ENCODE results near the gene RCAN1.
"Not testable (repeated sequence)": the region's sequence is repeated elsewhere in the genome, so short reads cannot be mapped to it uniquely, and the experiment has no call there.

Gene RCAN1

DNA sequence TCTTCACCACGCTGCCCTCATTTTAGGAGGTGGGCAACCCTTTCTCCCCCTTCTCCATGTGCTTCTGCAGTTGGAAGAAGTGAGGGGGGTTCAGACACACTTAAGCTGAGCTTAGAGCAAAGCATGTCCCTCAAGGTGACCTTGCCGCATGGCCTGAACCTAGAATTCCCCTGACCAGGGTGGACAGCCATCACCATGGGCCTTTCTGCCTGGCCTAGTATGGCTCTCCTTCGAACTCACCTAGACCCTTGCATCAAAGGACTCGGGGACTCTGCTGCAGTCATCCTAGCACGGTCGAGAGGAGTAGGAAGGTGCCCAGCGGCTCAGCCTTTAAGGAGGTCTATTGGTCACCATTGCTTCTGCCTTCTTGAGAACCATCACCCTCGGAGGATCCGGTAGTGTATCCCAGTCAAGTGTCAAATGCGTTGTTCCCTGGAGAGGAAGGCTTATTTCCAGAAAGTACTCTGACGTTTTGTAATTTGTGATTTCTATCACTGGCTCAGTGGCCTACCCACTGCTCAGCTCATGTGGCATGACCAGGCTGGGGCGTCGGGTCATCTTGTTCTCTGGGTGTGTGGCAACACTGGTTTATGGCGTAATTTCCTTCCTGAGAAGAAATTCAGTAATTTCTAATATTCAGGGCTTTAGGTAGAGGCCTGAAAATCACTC lies 103.0 kb downstream of the RCAN1 start, which contains the start of gene KCNE1:
TSS of gene KCNE1 (minus strand) at position 424 of the 669 bp plus-strand sequence. CDS start 62,576 bp downstream, outside the sequence.
- no peak for DNase-seq

DNA sequence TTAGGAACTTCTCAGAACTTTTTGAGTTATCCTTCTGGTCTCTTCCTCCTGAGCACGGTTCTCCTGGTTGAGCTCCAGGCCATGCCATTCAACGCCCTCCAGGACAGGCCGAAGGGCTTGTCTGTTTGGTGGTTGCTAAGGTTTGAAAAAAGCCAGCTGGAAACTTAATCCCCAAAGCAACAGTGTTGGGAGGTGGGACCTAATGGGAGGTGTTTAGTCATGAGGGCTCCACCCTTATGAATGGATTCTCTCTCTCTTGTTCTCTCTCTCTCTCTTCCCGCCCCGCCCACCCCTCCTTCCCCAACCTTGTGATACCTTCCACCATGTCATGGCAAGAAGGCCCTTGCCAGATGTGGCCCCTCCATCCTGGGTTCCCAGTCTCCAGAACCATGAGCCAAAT lies 103.7 kb downstream of the RCAN1 start:
- no peak for DNase-seq

GRCh38 chr21:34510148-34511142 lies 104.5 kb downstream of the RCAN1 start:
- DNase-seq = peak; percentile 69

GRCh38 chr21:34509151-34509550 lies 105.8 kb downstream of the RCAN1 start:
- no peak for DNase-seq

DNA sequence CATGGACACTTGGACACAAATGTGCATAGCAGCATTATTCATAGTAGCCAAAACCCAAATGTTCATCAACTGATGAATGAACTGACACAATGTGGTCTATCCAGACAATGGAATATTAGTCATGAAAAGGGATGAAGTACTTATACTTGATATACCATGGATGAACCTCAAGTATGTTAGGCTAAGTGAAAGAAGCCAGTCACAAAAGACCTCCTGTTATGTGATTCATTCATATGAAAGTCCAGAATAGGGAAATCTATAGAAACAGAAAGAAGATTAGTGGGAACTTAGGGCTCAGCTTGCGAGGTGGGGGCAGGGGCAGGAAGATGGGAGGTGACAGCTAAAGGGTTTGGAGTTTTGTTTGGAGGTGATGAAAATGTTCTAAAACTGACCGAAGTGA lies 110.3 kb downstream of the RCAN1 start:
- DNase-seq = no peak

- no peak for DNase-seq
Measured at GRCh38 chr21:34502480-34503106, 112.3 kb downstream of the RCAN1 start.

DNA sequence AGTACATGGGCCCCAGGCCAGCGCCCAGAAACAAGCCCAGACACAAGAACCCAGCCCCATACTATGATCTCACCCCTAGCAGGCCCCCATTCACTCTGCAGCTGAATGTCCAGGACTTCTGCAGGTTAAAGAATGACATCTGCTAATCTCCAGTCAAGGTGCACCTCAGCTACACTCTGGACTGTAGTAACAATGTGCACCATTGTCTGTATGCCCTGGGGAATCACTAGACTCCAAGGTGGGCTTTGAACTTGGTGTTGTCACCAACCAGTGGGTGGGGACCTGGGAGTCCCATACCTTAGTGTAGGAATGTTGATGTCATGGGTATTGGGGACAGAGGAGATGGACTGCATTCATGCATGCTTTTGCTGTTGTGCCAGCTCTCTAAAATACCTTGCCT lies 113.2 kb downstream of the RCAN1 start:
- no peak for DNase-seq

DNA sequence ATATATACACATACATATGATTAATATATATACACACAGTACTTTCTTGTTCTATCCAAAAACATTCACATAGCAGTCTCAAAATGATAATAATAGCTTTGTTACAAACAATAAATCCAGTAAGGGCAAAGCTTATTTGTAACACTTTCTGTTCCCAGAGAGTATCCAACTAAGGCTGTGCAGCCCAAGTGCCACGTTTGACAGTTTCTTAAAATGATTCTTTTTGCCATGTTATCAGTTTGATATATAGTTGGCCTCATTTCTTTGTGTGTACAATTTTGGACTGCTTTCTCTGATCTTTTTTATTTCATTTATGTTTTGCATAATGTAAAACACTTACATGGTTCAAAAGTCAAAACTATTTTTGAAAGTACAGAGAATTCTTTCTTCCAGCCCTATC lies 114.7 kb downstream of the RCAN1 start:
- no peak for DNase-seq

DNA sequence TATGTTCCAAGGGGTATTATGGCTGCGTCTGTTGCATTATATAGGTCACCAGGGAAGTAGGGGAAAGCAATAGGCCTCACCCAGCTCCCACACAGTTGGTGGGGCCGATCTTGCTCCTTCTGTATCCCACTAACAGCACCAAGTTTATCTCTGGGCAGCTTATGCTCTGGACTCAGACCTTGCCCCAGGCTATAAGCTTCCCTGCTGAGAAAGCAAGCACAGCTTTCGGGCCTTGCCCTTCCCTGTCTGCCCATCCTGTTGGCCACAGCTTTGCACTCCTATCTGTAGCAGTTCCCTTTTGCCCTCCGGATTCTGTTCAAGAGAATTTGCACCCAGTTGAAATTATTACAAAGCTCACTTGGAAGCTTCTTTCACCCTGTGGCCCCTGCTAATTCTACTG lies 115.8 kb downstream of the RCAN1 start:
- no peak for DNase-seq

DNA sequence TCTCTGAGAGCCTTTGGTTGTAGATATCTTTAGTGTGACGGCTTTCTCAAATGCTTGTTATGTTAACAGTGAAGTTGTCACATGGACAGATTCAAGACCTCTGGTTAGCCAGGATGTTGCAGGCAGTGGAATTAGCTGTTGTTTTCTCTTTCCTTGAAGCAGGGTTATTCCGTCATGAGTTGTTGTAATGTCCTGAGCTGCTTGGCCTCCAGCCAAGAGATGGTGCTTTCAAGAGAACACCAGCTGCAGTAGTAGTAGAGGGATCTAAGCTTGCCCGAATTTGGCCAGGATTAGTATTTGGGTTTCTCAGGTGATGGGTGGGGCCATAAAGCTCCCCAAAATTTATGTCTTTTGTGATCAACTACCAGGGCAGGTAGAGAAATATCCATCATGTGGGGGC lies 116.3 kb downstream of the RCAN1 start:
- no peak for DNase-seq

- DNase-seq = not testable (repeated sequence)
Measured at GRCh38 chr21:34483854-34484253, 131.1 kb downstream of the RCAN1 start.

DNA sequence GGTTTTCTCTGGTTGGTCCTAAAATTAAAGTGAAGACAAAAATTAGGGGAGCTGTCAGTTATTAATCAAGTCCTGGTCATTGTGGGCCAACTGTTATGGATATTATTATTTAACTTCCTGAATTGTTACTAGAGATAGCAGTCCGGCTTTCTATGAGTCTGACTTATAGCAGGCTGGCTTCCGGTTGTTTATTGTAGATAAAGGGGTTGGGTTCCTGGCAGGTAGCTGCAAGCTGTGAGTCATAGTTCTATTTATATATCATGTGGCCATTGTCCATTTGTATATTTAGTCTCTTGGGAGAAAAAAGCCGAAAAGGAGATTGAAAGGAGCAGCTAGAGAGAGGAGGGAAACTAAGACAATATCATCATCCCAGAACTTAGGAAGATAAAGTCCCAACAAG lies 131.5 kb downstream of the RCAN1 start:
- not testable (repeated sequence) for DNase-seq

DNA sequence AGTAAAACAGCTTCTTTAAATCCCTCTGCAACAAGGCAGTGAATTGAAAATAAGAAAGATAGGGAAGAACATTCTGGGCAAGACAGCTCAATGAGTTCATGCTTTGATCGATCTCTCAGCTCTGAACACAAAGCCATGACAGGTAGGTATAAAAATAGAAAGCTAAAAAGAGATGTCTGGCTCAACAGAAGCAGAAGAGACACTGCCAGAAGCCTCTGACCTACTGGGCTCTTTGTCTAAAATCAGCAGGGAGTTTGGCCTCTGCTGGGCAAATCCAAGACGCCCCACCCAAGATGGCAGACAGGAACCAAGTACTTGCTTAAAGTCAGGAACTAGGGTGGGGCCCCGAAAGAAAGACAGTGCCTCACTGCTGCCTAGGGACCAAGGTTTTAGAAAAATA lies 147.6 kb downstream of the RCAN1 start:
- DNase-seq = not testable (repeated sequence)
